NCI-H2196 (cell line): ENCODE results near the gene MTTP.

Experiments used
- DNase-seq: peaks from one replicate; lab custom pipeline; 2025; ENCODE audit not compliant: unreplicated experiment; lab: John Stamatoyannopoulos, UW

Gene MTTP

DNA sequence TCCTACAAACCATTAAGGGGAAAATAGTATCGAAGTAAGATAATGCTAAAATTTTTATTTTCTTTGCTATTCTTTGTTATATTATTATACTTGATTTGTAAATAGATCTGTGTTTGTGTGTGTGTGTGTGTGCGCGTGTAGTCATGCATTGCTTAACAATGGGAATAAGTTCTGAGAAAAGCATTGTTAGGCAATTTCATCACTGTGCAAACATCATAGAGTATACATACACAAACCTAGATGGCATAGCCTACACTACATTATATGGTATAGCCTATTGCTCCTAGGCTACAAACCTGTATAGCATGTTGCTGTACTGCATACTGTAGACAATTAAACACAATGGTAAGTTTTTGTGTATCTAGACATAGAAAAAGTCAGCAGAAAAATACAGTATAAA lies 17.1 kb downstream of the MTTP start:
- DNase-seq = no peak

DNA sequence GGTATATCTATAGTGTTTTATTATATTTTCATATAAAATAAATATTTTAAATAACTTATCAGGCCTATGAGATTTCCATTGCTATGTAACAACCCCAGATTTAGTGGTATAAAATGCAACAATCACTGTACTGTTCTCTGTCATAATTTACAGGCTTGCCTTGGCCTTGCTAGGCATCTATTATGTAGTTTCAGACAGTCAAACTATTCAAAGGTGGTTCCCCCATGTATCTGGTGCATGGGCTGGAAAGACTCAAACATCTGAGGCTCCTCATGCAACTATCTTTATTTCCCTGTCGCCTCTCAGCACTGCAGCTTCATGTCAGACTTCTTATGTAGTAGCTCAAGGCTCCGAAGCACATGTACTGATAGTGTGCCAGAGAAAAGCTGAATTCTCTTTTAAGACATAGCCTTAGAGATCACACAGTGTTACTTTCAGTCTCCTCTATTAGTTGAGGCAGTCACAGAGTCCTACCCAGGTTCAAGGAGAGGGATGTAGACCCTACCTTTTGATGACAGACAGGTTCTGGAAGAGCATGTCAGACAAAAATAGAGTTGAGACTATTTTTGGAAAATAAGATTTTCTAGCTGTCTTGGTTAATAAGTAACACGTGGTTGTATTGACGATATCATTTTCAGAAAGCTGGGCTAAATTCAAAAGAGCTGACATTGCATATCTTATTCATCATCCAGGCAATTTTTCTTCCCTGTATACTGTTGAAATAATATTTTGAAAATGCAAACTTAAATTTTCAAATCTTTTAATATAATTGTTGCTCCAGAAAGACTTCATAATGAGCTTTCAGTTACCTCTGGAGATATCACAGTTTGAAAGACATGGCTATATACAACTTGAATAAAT lies 19.4 kb downstream of the MTTP start:
- no peak for DNase-seq

DNA sequence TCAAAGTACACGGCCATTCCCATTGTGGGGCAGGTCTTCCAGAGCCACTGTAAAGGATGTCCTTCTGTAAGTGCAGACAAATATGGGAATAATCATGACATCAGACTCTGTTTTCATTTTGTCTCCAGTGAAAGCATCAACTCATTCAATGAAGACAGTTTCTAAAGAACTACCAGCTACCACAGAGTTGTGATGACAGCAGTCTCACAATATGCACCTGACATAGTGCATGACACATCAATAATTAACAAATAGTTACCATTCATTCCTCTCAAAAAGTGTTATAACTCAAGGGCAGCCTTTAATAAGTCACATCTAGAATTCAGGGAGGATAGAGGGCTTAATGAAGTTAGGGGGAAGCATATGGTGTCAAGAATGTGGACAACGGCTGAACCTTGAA lies 20.2 kb downstream of the MTTP start:
- DNase-seq = no peak

DNA sequence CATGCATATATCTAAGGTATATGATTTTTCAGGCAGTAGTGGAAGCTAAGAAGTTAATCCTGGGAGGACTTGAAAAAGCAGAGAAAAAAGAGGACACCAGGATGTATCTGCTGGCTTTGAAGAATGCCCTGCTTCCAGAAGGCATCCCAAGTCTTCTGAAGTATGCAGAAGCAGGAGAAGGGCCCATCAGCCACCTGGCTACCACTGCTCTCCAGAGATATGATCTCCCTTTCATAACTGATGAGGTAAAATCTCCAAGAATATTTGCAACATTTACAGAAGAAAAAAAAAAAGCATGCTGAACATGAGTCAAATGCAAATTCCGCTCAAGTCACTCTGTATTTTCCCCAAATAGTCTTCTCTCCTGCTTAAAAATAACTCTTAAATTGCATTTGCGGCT lies 32.1 kb downstream of the MTTP start:
- no peak for DNase-seq

DNA sequence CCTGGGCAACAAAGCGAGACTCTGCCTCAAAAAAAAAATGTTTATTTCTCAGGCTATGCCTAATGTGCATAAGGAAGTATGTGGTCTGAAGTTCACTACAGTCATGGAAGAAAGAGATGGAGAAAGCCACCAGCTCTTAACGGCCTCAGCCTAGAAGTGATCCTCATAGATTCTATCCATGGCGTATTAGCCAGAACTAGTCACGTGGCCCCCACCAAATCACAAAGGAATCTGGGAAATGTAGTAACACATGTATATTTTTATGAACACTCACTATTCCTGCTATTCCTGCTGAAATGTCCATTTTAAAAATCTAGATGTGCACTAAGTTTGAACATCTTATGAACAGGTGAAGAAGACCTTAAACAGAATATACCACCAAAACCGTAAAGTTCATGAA lies 33.8 kb downstream of the MTTP start:
- no peak for DNase-seq

DNA sequence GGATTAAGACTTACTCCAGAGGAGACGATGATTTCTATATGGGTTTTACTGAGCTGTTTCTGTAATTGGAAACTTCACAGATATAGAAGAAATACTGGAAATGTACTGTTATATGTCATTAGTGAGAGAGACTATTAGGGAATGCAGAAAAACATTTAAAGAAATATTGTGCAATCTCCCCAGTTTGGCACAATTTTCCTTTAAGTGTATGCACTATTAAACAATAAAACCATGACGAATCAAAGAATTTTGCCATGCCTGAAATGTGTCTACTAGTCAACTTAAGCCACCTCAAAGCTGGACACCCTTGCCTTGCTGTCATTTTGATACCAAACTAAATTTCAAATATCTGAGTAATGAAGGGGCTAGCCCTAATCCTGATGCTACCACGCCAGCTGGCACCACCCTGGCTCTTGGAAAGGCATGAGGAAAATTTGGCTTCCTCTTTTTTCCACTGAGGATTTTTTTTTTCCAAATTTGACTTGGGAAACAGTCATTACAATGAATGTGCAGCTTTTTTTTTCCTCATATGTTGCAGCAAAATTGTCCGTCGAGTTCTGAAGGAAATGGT lies 36.1 kb downstream of the MTTP start:
- no peak for DNase-seq

DNA sequence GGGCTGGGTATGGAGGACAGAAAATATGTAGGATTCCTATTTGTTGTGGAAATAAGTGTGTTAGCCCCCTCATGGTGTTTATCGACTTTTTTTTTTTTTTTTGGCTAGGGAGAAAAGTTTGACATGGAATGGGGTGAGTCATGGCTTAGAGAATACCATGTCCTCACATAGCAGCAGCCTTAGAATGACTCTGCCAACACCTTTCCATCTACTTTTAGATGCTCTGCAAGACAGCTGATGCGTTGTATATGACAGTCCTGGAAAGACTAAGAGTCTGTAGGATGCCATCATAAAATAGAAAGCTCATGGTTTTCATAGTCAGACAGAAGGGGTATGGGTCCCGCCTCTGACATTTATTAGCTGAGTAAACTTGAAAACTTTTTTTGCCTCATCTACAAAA lies 37.7 kb downstream of the MTTP start:
- no peak for DNase-seq

DNA sequence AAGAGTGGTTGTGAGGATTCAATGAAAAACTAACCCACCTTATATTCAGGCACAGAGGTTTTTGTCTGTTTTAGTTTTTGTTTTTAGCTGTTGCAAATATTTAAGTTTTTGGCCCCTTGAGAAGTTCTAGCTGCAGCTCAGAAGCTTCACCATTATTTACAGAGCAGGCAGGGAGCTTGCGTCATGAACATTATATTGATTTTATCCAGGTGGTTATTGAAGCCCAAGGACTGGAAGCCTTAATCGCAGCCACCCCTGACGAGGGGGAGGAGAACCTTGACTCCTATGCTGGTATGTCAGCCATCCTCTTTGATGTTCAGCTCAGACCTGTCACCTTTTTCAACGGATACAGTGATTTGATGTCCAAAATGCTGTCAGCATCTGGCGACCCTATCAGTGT lies 38.1 kb downstream of the MTTP start:
- DNase-seq = no peak

DNA sequence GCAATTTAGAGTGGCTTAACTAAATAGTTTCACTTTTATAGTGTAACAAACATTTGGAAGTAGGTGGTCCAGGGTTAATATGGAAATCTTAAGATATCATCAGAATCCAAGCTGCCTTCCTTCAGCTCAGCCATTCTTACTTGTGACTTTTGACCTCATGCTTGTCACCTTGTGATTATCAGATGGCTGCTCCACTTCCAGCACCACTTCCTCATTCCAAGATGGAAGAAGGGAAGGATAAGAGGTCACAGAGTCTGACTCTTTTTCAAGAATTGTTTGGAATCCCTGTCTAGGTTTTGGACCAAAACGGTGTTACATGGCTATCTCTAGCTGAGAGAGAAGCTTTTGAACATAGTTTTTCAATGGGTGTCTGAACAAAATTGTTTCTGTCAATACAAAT lies 39.9 kb downstream of the MTTP start:
- DNase-seq = no peak

DNA sequence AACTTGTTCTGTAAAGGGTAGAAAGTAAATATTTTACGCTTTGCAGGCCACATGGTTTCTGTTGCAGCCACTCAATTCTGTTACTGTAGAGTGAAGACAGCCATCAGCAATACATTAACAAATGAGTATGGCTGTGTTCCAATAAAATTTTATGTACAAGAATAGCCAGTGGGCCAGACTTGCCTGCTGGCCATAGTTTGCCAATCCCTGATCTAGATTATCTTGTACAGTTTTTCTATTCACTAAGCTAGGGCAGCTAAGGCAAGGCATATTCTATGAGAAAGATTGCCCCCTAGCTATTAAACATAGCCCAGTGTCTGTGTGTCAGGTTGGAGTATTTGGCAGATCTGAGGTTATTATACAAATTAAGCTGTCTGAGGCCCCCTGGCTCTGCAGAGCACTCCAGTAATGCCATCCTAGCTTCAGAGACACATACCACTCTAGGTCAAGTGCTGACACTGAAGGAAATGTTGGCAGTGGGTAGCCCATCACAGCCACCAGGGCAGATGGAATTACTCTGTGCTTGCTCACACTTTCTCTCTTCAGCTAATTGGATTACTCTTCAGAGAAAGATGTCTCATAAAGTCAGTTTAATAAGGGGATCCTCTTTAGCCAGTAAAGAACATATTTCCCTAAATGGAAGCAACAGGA lies 40.7 kb downstream of the MTTP start:
- DNase-seq = no peak

DNA sequence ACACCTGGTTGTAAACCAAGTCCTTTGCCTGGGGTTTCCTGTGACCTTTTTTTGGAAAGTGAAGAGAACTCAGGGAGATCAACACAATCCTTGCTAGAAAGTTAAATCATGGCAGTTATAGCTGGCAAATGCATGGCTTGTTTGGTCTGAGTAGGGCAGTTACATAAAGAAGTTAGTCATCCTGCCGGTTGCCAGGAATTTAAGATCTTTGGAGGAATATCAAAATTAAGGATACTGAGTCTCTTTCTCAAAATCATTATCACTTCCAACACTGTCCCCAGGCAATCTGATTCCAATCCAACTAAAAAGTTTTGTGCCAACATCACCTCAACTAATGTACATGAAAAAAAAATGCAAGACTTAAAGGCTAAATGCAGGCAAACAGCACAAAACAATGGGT lies 42.8 kb downstream of the MTTP start:
- no peak for DNase-seq

DNA sequence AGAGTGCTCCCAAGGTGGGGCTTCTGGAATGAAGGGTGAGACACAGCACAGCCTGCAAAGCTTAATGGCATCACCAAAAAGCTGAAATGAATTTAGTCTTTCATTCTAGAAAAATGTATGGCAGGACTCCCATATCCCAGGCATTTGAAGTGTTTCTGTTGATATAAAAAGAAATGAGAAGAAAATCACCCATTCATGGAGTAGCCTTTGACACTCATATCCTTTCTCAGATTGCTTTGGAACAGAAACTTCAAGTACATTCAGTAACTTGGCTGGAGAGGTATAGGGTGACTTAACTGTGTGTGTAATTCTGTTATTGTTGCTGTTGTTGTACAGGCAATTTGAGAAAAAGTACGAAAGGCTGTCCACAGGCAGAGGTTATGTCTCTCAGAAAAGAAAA lies 47.7 kb downstream of the MTTP start:
- no peak for DNase-seq

DNA sequence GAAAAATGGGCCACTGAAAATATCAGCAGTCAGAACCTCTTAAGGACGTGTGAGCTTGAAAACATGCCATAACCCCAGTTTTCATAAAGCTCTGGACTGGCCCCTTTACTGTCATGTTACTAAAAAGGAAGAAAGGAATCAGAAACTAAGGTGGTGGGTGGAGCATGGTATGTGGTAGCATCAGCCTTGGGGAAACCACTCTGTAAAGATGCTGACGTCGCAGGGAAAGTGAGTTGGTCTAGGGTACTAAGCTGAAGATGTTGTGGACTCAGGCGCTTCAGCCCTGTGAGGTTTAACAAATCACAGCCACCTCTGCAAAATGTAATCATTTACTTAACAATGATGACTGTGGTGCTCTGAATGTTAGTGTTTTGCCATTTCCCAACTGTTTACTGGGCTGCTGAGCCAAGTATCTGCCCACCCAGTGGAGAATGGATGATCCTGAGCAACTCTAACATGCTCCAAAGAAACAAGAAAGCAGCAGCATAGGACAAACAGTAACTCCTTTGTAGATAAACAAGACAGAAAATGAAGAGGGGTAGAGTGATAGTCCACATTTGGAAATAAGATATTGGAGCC lies 49.6 kb downstream of the MTTP start:
- DNase-seq = no peak

DNA sequence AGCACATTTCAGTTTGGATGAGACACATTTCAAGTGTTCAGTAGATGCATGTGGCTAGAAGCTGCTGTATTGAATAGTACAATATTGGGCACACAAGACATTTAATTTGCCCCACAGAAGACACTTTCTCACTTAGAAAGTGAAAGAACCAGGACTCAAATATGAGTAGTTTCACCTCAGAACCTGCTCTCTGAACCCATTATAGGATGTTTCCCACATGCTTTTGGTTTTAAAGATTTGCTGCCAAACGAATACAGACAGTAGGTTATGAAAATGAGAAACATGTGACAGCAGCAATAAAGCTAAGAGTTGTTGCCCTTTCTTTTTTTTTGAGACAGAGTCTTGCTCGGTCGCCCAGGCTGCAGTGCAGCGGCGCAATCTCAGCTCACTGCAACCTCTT lies 50.7 kb downstream of the MTTP start:
- no peak for DNase-seq

DNA sequence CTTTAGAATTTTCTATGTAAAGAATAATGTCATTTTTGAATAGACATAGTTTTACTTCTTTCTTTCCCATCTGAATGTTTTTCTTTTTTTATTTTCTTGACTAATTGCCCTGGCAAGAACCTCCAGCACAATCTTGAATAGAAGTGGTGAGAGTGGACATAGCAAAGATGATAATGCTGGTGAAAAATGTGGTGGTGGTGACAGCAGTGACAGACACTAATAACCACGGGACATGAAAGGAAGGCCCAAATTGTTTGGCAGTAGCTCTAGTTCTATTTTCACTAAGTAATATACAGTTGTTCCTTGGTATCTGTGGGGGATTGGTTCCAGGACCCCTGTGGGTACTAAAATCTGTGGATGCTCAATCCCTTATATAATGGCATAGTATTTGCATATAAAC lies 53.4 kb downstream of the MTTP start:
- no peak for DNase-seq

DNA sequence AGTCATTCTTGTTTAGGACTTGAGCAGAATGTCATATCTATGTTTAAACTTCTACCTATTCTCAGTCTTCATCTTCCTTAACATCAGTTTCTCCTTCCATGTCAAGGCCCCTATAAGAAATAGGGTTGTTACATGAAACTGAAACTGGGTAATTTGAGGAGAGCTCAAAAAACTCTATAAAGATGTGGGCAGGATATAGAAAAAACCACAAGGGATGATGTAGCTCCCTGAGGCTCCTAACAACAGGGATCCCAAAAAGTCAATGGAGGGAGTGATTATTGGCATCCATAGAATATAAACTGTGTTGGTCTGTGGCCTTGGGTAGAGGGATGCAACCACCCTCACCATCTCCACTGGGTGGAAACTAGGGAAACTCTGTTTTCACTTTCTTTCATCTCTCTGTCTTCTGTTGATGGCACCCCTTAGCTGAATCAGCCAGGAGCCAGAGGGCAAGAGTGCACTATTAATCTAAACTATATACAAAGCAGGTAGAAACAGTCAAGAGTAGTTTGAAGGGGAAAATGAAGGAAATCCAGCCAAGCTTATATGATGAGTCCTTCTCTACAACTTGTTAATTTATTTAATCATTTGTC lies 55.4 kb downstream of the MTTP start:
- DNase-seq = no peak

DNA sequence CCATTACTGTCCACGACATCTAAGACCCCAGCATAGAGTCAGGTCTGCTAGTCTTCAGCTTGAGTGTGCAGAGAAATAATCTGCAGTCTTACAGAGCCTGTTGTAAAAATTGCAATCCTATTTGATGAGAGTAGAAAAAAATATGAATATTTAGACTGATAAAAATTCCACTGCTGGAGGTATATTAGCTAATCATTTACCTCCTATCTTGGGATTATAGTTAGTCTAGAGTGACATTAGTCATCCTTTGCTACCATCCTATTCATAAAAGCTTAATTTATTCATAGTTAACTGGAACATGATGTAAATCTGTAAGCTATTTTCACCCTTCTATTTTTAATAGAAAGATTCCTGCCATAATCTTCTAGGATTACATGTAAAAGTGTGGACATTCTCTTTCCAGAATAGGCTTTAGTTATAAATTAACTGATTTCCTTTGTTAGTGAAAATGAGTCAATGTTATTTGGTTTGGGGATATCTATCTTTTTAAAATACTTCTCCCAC lies 56.3 kb downstream of the MTTP start:
- DNase-seq = no peak

DNA sequence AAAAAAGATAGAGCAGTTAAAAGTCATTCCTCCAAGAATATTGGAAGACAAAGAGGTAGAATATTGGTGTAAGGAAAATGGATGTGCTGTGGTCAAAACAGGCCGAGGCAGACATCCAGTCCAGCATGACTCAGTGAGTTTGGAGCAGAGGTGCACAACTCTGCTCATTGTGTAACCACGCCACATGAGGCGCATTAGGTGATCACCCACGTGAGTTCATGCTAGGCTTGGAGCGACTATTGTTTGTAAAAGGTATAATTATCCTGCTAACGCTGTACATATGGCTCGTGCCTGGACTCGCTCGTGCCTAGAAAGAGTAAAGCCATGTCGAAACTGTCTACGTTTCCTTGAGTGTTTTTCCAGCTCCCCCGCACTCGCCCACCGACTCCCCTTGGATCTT lies 59.1 kb downstream of the MTTP start:
- DNase-seq = no peak

DNA sequence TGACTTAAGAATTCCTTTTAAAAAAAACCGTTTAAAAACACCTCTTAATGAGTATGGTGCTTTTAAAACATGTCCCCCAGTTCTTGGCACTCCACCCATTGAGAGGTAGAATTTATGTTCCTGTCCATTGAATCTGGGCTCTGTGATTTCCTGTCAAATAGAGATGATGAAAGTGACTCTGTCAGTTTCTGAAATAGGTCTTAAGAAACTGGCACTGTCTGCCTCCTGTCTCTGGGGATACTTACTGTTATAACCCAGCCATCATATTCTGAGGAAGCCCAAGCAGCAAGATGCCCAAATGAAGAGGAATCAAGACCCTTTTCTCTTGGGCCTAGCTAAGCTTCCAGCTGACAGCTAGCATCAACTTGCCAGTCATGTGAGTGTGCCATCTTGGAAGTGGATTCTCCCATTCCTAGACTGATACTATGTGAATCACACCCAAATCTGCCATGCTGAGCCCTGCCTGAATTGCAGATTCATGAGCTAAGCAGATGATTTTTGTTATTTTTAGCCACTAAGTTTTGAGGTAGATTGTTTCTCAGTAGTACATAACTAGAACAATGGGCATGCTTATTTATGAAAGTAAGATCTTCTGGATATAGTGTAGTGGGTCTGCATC lies 60.2 kb downstream of the MTTP start:
- DNase-seq = no peak

DNA sequence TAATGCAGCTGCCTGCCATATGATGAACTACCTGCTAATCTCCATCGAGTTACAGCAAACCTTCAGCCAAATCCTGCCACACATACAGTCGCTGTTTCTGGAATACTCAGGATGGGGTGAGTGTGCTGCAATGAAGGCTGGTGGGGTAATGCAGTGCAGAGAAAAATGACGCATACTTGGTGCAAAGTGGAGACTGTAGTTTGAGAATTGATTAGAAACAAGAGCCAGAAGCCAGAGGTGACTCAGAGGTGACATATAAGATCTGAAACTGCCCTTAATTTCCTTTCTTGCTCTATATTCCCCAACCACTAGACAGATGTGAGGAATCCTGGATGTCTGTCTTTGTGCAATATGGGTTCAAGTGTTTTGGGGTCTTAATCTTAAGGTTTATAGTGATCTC lies 61.0 kb downstream of the MTTP start:
- no peak for DNase-seq

DNA sequence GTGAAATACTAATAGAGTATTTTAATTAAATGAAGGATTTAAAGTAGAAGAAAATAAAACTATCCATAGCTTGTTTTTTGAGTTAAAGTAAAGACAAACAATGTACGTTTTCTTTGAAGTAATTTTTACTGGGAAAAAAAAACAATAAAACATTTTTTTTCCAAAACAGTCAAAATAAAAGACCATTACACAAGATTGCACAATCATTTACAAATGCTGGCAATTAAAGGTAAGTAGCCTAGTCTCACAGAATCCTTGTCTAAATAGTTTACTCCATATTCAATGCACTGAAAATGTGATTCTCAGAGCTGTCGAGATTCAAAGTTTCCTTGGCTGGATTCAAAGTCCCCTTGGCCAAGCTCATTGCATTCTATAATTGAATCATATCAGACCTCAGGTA lies 61.8 kb downstream of the MTTP start:
- DNase-seq = no peak
